ENCODE results near the gene RBM47. TPM values are rescaled to one million over a fixed set of nuclear protein-coding genes. Genes with fewer than 3 reads are reported as not detected.
A peak's percentile ranks its signal among the peaks of the same experiment; 100 is the strongest.

The RBM47 gene
- polyA plus RNA-seq, 4 donors = 86.9 to 98.8 (median 93.0) TPM

- no peak for DNase-seq (ENCODE audit: low read depth in 4 of 4, low spot score in 3 of 4)
These were observed 35.1 kb downstream of the RBM47 start for GRCh38 chr4:40594261-40595178.

- DNase-seq (ENCODE audit: low read depth in 4 of 4, low spot score in 3 of 4) = no peak
These were observed 37.6 kb downstream of the RBM47 start for GRCh38 chr4:40592034-40592433.

- DNase-seq (ENCODE audit: low read depth in 4 of 4, low spot score in 3 of 4) = no peak
These were observed 41.8 kb downstream of the RBM47 start for GRCh38 chr4:40587826-40588225.

GRCh38 chr4:40587351-40587750 is 42.3 kb downstream of the RBM47 start:
- DNase-seq (ENCODE audit: low read depth in 4 of 4, low spot score in 3 of 4) = no peak

- no peak for DNase-seq (ENCODE audit: low read depth in 4 of 4, low spot score in 3 of 4)
These were observed 42.9 kb downstream of the RBM47 start for GRCh38 chr4:40586729-40587128.

GRCh38 chr4:40586034-40586433 is 43.6 kb downstream of the RBM47 start:
- DNase-seq (ENCODE audit: low read depth in 4 of 4, low spot score in 3 of 4) = no peak

GRCh38 chr4:40585201-40585799 is 44.4 kb downstream of the RBM47 start:
- DNase-seq (ENCODE audit: low read depth in 4 of 4, low spot score in 3 of 4) = no peak

- DNase-seq (ENCODE audit: low read depth in 4 of 4, low spot score in 3 of 4) = no peak
These were observed 45.0 kb downstream of the RBM47 start for GRCh38 chr4:40584517-40585141.

- peak in 1 of 4 donors; percentile 31 for DNase-seq (ENCODE audit: low read depth in 4 of 4, low spot score in 3 of 4)
These were observed 45.7 kb downstream of the RBM47 start for GRCh38 chr4:40583850-40584439.

- no peak for DNase-seq (ENCODE audit: low read depth in 4 of 4, low spot score in 3 of 4)
These were observed 47.3 kb downstream of the RBM47 start for GRCh38 chr4:40582413-40582812.

- DNase-seq (ENCODE audit: low read depth in 4 of 4, low spot score in 3 of 4) = no peak
These were observed 48.2 kb downstream of the RBM47 start for GRCh38 chr4:40581254-40582140.

GRCh38 chr4:40579983-40580382 is 49.7 kb downstream of the RBM47 start:
- DNase-seq (ENCODE audit: low read depth in 4 of 4, low spot score in 3 of 4) = no peak

- DNase-seq (ENCODE audit: low read depth in 4 of 4, low spot score in 3 of 4) = no peak
These were observed 51.9 kb downstream of the RBM47 start for GRCh38 chr4:40577588-40578253.

- DNase-seq (ENCODE audit: low read depth in 4 of 4, low spot score in 3 of 4) = peak; percentile 48 to 71 (median 60)
These were observed 52.8 kb downstream of the RBM47 start for GRCh38 chr4:40576651-40577480.

- DNase-seq (ENCODE audit: low read depth in 4 of 4, low spot score in 3 of 4) = no peak
These were observed 53.8 kb downstream of the RBM47 start for GRCh38 chr4:40575846-40576245.

- DNase-seq (ENCODE audit: low read depth in 4 of 4, low spot score in 3 of 4) = no peak
These were observed 55.9 kb downstream of the RBM47 start for GRCh38 chr4:40573593-40574311.

GRCh38 chr4:40572692-40573310 is 56.9 kb downstream of the RBM47 start:
- DNase-seq (ENCODE audit: low read depth in 4 of 4, low spot score in 3 of 4) = no peak

- DNase-seq (ENCODE audit: low read depth in 4 of 4, low spot score in 3 of 4) = no peak
These were observed 58.5 kb downstream of the RBM47 start for GRCh38 chr4:40571208-40571607.

Measured in right renal pelvis (tissue), 4 donors.